Retinal pigment epithelial cell (primary cell): ENCODE measurements around the gene MYLK.
A peak's percentile ranks its signal among the peaks of the same experiment; 100 is the strongest.

Experiments used
- DNase-seq: peaks from one replicate; pipeline ENCODE4 v3.0.0-alpha.2; 2010; ENCODE audit warnings: low read depth
- H3K4me3 ChIP-seq: 2 replicates; pipeline ENCODE4 v1.5.1; 2011; ENCODE audit warnings: mild to moderate bottlenecking, low read length, control low read depth, moderate library complexity
- CTCF ChIP-seq: conservative IDR thresholded peaks from 2 replicates; pipeline ENCODE4 v1.5.1; 2011; ENCODE audit warnings: low read depth, low read length, control low read depth, inconsistent platforms

MYLK gene

DNA sequence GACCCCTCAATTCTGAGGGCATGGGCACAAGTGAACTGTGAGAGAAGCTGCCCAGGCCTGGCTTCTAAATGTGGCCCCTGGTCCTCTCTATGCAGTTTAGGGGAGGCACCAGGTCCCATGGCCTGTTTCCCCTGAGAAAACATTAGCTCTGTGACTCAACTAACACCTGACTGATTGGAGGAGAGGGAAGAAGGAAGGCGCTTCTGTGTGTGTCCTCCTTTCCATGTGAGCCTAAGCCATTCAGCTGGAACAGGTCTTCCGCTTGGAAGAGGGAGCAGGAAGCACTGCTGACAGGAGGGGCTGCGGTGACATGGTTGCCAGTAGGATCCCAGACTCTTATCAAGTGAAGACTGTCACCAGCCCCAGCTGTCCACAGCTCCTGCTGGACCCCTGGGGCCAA is 79.5 kb downstream of the MYLK start:
- no peak overlapping the region for H3K4me3 ChIP-seq
- no peak for DNase-seq
- TF ChIP-seq CTCF, result no peak

DNA sequence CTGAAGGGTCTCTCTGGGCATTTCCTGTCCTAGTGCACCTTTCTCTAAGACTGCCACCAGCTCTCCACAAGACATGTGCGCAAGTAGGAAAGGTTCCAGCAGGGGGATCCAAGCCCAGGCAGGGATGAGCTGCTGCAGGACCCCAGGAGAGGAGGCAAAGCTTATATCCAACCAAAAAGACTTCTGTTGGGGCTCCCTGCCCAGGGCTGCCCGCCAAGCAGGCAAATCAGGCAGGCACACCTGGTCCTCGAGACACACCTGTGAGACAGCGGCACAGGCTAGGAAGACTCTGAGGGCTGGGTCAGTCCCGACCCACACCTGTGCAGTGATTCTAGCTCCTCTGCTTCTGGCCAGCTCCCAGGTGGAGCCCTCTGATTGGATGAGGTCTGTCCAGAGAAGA is 80.6 kb downstream of the MYLK start:
- DNase-seq, result no peak
- no peak overlapping the region for H3K4me3 ChIP-seq
- TF ChIP-seq CTCF, result peak; percentile 12

GRCh38 chr3:123802007-123802625 is 82.0 kb downstream of the MYLK start:
- TF ChIP-seq CTCF, result no peak
- no peak for DNase-seq
- H3K4me3 ChIP-seq, result no peak overlapping the region

- H3K4me3 ChIP-seq, result no peak overlapping the region
- DNase-seq, result no peak
- no peak for TF ChIP-seq CTCF
Measured at GRCh38 chr3:123801474-123801873, 82.7 kb downstream of the MYLK start.

GRCh38 chr3:123800362-123800682 is 83.8 kb downstream of the MYLK start:
- peak overlapping the region; percentile 38 for H3K4me3 ChIP-seq
- no peak for TF ChIP-seq CTCF
- DNase-seq, result no peak

DNA sequence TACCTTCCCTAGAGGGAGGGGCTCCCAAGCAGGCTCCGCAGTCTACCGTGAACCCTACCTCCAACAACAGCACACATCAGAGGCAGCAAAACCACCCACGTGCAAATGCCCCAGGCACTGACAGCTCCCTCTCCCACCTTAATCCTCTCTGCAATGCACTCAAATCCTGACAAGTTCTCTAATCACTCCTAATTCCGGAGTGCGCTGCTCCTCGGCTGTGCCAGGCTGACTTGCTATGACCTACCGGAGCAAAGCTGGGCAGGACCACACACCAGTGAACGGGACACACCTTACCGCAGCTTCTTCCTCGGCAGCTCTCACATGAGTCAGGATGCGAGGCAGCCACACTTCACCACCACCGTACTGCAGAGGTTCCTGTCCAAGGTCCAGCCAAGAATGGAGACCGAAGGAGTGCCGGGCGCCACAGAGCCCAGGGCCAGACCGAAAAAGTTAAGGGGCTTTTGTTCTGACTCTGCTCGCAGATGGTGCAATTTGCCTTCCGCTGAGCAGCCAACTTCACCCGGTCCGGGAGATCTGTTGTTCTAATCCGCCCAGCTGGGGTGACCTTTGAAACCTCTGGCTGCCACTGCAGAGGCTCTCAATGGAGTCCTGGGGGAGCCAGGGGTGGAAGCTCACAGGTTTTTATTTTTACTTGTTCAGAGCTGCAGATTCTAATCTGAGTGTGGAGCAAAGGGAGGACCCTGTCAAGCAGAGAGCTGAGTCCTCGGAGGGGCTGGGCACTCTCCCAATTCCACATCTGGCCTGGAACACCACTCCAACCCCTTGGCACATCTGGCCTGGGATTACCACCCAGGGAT is 84.4 kb downstream of the MYLK start:
- TF ChIP-seq CTCF, result no peak
- peak overlapping the region; percentile 38 for H3K4me3 ChIP-seq
- DNase-seq, result peak; percentile 81

GRCh38 chr3:123798550-123798949 is 85.6 kb downstream of the MYLK start:
- no peak overlapping the region for H3K4me3 ChIP-seq
- DNase-seq, result no peak
- TF ChIP-seq CTCF, result no peak
